Right lobe of liver (tissue), 6 donors: ENCODE data around the gene DECR2. TPM values are rescaled to one million over a fixed set of nuclear protein-coding genes. Genes with fewer than 3 reads are reported as not detected.

ENCODE experiments used
- ATAC-seq, 4 donors: fragments of 200-7000 bp; cut with Tn5 transposase; one replicate each; pipeline ENCODE4 v1.9.1; 2020; ENCODE audit warnings: mild to moderate bottlenecking in 4 of 4, moderate library complexity in 4 of 4
- DNase-seq, 3 donors: peaks; one replicate each; pipeline ENCODE4 v3.0.0-alpha.2; 2020
- H3K27ac ChIP-seq, 3 donors: fragments of 200-600 bp; one replicate each; pipeline ENCODE4 v1.8.0; 2022
- H3K27me3 ChIP-seq, 2 donors: fragments of 200-600 bp; one replicate each; pipeline ENCODE4 v1.8.0; 2022
- H3K36me3 ChIP-seq, 4 donors: fragments of 200-600 bp; sonication (generic) in 1 of 4; one replicate each; pipeline versions ENCODE4 v1.5.1 to v1.8.0; 2017 to 2022; ENCODE audit warnings: control low read depth in 1 of 4
- H3K4me1 ChIP-seq, 4 donors: fragments of 200-600 bp; sonication (generic) in 1 of 4; one replicate each; pipeline versions ENCODE4 v1.5.1 to v1.8.0; 2017 to 2022; ENCODE audit warnings: control low read depth in 1 of 4
- H3K4me3 ChIP-seq, 3 donors: fragments of 200-600 bp; one replicate each; pipeline ENCODE4 v1.8.0; 2022
- H3K9me3 ChIP-seq, 4 donors: fragments of 200-600 bp; sonication (generic) in 1 of 4; one replicate each; pipeline versions ENCODE4 v1.5.1 to v1.8.0; 2017 to 2022; ENCODE audit warnings: control low read depth in 1 of 4
- CTCF ChIP-seq, 4 donors: fragments of 200-600 bp in 3 of 4; fragments of 450-650 bp in 1 of 4; IDR thresholded peaks; one replicate each; pipeline versions ENCODE4 v1.5.1 to v1.8.0; 2016 to 2022; ENCODE audit warnings: antibody characterized with exemption in 4 of 4, mild to moderate bottlenecking in 2 of 4
- POLR2A ChIP-seq: fragments of 450-650 bp; IDR thresholded peaks from one replicate; pipeline ENCODE4 v1.6.1; 2017; ENCODE audit warnings: antibody characterized with exemption, mild to moderate bottlenecking
- WGBS: methylation state at CpG from one replicate; pipeline ENCODE4 v1.1.6; 2018; ENCODE audit warnings: low coverage, low lambda C conversion rate; ENCODE audit not compliant: insufficient coverage; ENCODE audit errors: missing lambda C conversion rate; 5-methylcytosine and 5-hydroxymethylcytosine counted together
- intact Hi-C, 2 donors: fragments of 100-400 bp; cut with DNase I; formaldehyde crosslinking; loops; one replicate each; pipeline versions ENCODE4 v1.11.2 to v1.14.1; 2022
- total RNA-seq, 6 experiments: library from RNA; depleted of rRNA in 2 of 6; stranded (reverse); fragments of >200 nt in 2 of 6; fragmentation: NEBNext Ultra II Directional in 3 of 6; extraction: Animal tissue kit (Norgen Biotek cat#: 25700) in 3 of 6; gene quantifications; one replicate each; pipeline versions ENCODE4 v1.1.0 to v1.2.4, GENCODE V29; 2016 to 2023
- donor health status: DM: no; HTN: yes; CAD: no.
- donor health status: DM: no; HTN: no; CAD: no.
- donor health status: DM: no; HTN: no; CAD: no.
- donor health status: DM: no; HTN: yes; CAD: no.
- donor health status: DM: no; HTN: yes; CAD: no.

DECR2 gene
- total RNA-seq, 6 experiments from 2014 or later, result 73.6 to 169 (median 97.0) TPM

- H3K9me3 ChIP-seq, result no peaks in the 10 kb centered on the region
- H3K27me3 ChIP-seq, result no peaks in the 10 kb centered on the region
- TF ChIP-seq POLR2A (no peak), CTCF (IDR thresholded peaks at IDR 0.05) (no peak)
- 74% methylated on average over 8 of the region's 14 CpGs for WGBS
- peak overlapping the region in 1 of 3 donors; percentile 29 for H3K27ac ChIP-seq
- intact Hi-C loops, result no loop called here
- ATAC-seq (peak in 3 of 4 donors; percentile 10 to 29 (median 11)), DNase-seq (no peak)
- H3K4me1 ChIP-seq, result peaks cover 0 to 6% (median under 1%) of the 10 kb centered on the region in 4 donors
- no peaks in the 10 kb centered on the region for H3K36me3 ChIP-seq
- H3K4me3 ChIP-seq, result no peak overlapping the region
Measured at GRCh38 chr16:450785-451512, 49.3 kb downstream of the DECR2 start.

DNA sequence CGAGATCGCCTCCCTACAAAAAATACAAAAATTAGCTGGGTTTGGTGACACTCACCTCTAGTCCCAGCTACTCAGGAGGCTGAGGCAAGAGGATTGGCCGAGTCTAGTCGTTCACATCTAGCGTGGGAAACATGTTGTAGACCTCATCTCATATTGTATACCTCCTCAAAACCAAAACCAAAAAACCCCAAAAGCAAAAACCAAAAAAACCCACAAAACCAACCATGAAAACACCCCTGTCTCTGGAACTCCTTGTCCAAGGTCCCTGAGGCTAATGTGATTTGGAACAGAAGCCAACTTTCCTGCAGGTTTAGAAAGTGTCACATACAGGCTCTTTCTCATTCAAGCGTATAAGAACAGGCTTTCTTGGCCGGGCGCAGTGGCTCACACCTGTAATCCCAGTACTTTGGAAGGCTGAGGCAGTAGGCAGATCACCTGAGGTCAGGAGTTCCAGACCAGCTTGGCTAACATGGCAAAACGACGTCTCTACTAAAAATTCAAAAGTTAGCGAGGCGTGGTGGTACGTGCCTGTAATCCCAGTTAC is 52.8 kb downstream of the DECR2 start:
- DNase-seq (no peak), ATAC-seq (no peak)
- 92% methylated on average over 10 of the region's 13 CpGs for WGBS
- H3K27ac ChIP-seq, result no peak overlapping the region
- H3K9me3 ChIP-seq, result no peaks in the 10 kb centered on the region
- intact Hi-C loops, result no loop called here
- TF ChIP-seq CTCF (IDR thresholded peaks at IDR 0.05), result no peak
- no peak for TF ChIP-seq POLR2A
- H3K4me3 ChIP-seq, result no peak overlapping the region
- H3K36me3 ChIP-seq, result no peaks in the 10 kb centered on the region
- H3K4me1 ChIP-seq, result peaks cover 0 to 25% (median 11%) of the 10 kb centered on the region in 4 donors
- H3K27me3 ChIP-seq, result no peaks in the 10 kb centered on the region

DNA sequence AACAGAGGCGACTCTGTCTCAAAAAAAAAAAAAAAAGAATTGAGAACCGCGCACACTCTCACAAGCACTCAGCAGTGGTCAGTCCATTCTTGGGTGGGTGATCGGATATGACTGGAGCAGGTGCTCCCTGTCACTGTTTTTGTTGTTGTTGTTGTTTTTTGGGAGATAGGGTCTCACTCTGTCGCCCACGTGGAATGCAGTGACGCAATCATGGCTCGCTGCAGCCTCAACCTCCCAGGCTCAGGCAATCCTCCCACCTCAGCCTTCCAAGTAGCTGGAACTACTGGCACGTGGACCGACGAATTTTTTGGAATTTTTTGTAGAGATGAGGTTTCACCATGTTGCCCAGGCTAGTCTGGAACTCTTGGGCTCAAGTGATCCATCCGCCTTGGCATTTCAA is 53.8 kb downstream of the DECR2 start:
- no peak overlapping the region for H3K4me3 ChIP-seq
- 89% methylated on average over 7 of the region's 12 CpGs for WGBS
- no peaks in the 10 kb centered on the region for H3K36me3 ChIP-seq
- no peaks in the 10 kb centered on the region for H3K9me3 ChIP-seq
- no peak overlapping the region for H3K27ac ChIP-seq
- ATAC-seq, result no peak
- no peak for DNase-seq
- H3K4me1 ChIP-seq, result peaks cover 0 to 25% (median 11%) of the 10 kb centered on the region in 4 donors
- intact Hi-C loops, result no loop called here
- no peaks in the 10 kb centered on the region for H3K27me3 ChIP-seq
- TF ChIP-seq POLR2A (no peak), CTCF (IDR thresholded peaks at IDR 0.05) (no peak)

DNA sequence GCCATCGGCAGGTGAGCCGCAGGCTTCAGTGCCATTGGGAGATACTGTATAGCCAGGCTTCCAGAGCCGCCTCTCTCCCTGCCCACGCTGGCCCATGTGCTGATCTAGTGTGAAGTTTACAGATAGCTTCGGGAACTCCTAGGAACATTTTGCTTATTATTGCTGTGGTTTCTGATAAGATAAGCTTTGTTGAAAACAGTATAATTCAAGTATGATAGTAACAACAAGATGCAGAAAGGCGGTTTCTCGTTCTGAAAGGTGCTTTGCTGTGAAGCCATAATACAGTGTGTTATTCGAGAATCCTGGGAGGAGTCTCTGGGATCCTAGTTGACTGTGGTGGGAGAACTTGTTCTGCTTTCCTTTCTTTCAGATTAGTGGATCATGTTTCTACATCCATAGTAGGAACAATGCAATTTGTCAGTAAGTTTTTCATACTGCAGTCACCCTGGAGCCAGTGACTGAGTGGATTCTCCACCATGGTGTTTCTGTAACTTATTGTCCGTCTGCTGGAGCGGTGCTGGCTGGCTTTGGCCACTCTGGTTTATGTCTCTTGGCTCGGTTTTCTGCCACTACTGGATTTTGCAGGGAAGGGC is 55.3 kb downstream of the DECR2 start:
- DNase-seq, result peak in 1 of 3 donors; percentile 29

More for the DNA sequence above, 55.3 kb downstream of the DECR2 start:
- Histone ChIP-seq H3K4me3 (no peak overlapping the region), H3K27ac (peak overlapping the region; percentile 41 to 84 (median 59)), H3K9me3 (no peaks in the 10 kb centered on the region), H3K4me1 (peaks cover 0 to 22% (median 11%) of the 10 kb centered on the region in 4 donors), H3K27me3 (no peaks in the 10 kb centered on the region), H3K36me3 (peaks cover 0 to 4% (median 0%) of the 10 kb centered on the region in 4 donors)
- ATAC-seq, result peak; percentile 73 to 83 (median 78)
- 41% methylated on average over 11 of the region's 11 CpGs for WGBS
- TF ChIP-seq POLR2A, result no peak
- no peak for TF ChIP-seq CTCF (IDR thresholded peaks at IDR 0.05)
- intact Hi-C loops, result no loop called here
